ENCODE data around the gene SCTR. TPM values are rescaled to one million over a fixed set of nuclear protein-coding genes. Genes with fewer than 3 reads are reported as not detected.

Gene SCTR
- total RNA-seq, 2 experiments from 2014 or later, result not detected

- ChIA-PET POLR2A (no interaction called here), CTCF (no interaction called here)
- no peak overlapping the region for H3K27ac Mint-ChIP-seq
- no peak for DNase-seq
- H3K4me1 Mint-ChIP-seq, result no peaks in the 10 kb centered on the region
- H3K27me3 Mint-ChIP-seq, result peaks cover 30% of the 10 kb centered on the region
- H3K9me3 Mint-ChIP-seq, result no peaks in the 10 kb centered on the region
- H3K36me3 Mint-ChIP-seq (ENCODE audit: low read depth), result no peaks in the 10 kb centered on the region
- H3K4me3 Mint-ChIP-seq, result no peak overlapping the region
Observed at GRCh38 chr2:119519057-119519408, 5.2 kb downstream of the SCTR start.

GRCh38 chr2:119518401-119519056 is 5.8 kb downstream of the SCTR start:
- POLR2A ChIA-PET, result no interaction called here

GRCh38 chr2:119517433-119517832 is 6.8 kb downstream of the SCTR start:
- peak; percentile 52 for DNase-seq
- Mint-ChIP-seq H3K27ac (no peak overlapping the region), H3K36me3 (ENCODE audit: low read depth) (no peaks in the 10 kb centered on the region)

More at GRCh38 chr2:119518401-119519056, 5.8 kb downstream of the SCTR start:
- Mint-ChIP-seq H3K27me3 (peaks cover 26% of the 10 kb centered on the region), H3K36me3 (ENCODE audit: low read depth) (no peaks in the 10 kb centered on the region), H3K4me1 (no peaks in the 10 kb centered on the region), H3K9me3 (no peaks in the 10 kb centered on the region), H3K4me3 (no peak overlapping the region), H3K27ac (no peak overlapping the region)
- CTCF ChIA-PET, result no interaction called here
- DNase-seq, result no peak

GRCh38 chr2:119516121-119516520 is 8.2 kb downstream of the SCTR start:
- Mint-ChIP-seq H3K27ac (no peak overlapping the region), H3K9me3 (no peaks in the 10 kb centered on the region), H3K27me3 (peaks cover 16% of the 10 kb centered on the region), H3K4me3 (no peak overlapping the region), H3K36me3 (ENCODE audit: low read depth) (no peaks in the 10 kb centered on the region), H3K4me1 (no peaks in the 10 kb centered on the region)
- POLR2A ChIA-PET, result no interaction called here
- DNase-seq, result no peak
- CTCF ChIA-PET, result no interaction called here

More at GRCh38 chr2:119517433-119517832, 6.8 kb downstream of the SCTR start:
- Mint-ChIP-seq H3K27me3 (peaks cover 20% of the 10 kb centered on the region), H3K4me1 (no peaks in the 10 kb centered on the region), H3K4me3 (no peak overlapping the region), H3K9me3 (no peaks in the 10 kb centered on the region)
- CTCF ChIA-PET, result interaction anchor here (0.5 to 0.8 kb wide), 2 partner anchors 8 to 556 kb away, joined by 3 read pairs; no protein-coding TSS in a partner anchor
- POLR2A ChIA-PET, result no interaction called here

GRCh38 chr2:119513832-119514231 is 10.5 kb downstream of the SCTR start:
- no peaks in the 10 kb centered on the region for H3K4me1 Mint-ChIP-seq
- CTCF ChIA-PET, result no interaction called here

GRCh38 chr2:119512946-119513345 is 11.3 kb downstream of the SCTR start:
- no peaks in the 10 kb centered on the region for H3K4me1 Mint-ChIP-seq
- CTCF ChIA-PET, result no interaction called here
- no peak overlapping the region for H3K27ac Mint-ChIP-seq
- H3K36me3 Mint-ChIP-seq (ENCODE audit: low read depth), result no peaks in the 10 kb centered on the region
- POLR2A ChIA-PET, result no interaction called here
- peaks cover 17% of the 10 kb centered on the region for H3K27me3 Mint-ChIP-seq
- DNase-seq, result no peak
- H3K4me3 Mint-ChIP-seq, result no peak overlapping the region
- no peaks in the 10 kb centered on the region for H3K9me3 Mint-ChIP-seq

More at GRCh38 chr2:119513832-119514231, 10.5 kb downstream of the SCTR start:
- no peaks in the 10 kb centered on the region for H3K36me3 Mint-ChIP-seq (ENCODE audit: low read depth)
- H3K9me3 Mint-ChIP-seq, result no peaks in the 10 kb centered on the region
- H3K4me3 Mint-ChIP-seq, result no peak overlapping the region
- POLR2A ChIA-PET, result no interaction called here
- peaks cover 17% of the 10 kb centered on the region for H3K27me3 Mint-ChIP-seq
- no peak for DNase-seq
- H3K27ac Mint-ChIP-seq, result no peak overlapping the region

- H3K36me3 Mint-ChIP-seq (ENCODE audit: low read depth), result no peaks in the 10 kb centered on the region
- no peak overlapping the region for H3K27ac Mint-ChIP-seq
- H3K4me1 Mint-ChIP-seq, result no peaks in the 10 kb centered on the region
- ChIA-PET CTCF (interaction anchor here (0.6 kb wide), 1 partner anchor 106 kb away, joined by 4 read pairs; no protein-coding TSS in a partner anchor), POLR2A (no interaction called here)
- DNase-seq, result no peak
- H3K4me3 Mint-ChIP-seq, result no peak overlapping the region
- H3K27me3 Mint-ChIP-seq, result peaks cover 15% of the 10 kb centered on the region
- no peaks in the 10 kb centered on the region for H3K9me3 Mint-ChIP-seq
Observed at GRCh38 chr2:119511989-119512388, 12.3 kb downstream of the SCTR start.

GRCh38 chr2:119508756-119509155 is 15.5 kb downstream of the SCTR start:
- ChIA-PET CTCF (interaction anchor here (0.6 kb wide), 1 partner anchor 111 kb away, joined by 3 read pairs; no protein-coding TSS in a partner anchor), POLR2A (no interaction called here)
- DNase-seq, result no peak
- Mint-ChIP-seq H3K9me3 (no peaks in the 10 kb centered on the region), H3K4me3 (no peak overlapping the region), H3K27me3 (peaks cover 3% of the 10 kb centered on the region), H3K27ac (no peak overlapping the region), H3K4me1 (no peaks in the 10 kb centered on the region), H3K36me3 (ENCODE audit: low read depth) (no peaks in the 10 kb centered on the region)

- peaks cover 23% of the 10 kb centered on the region for H3K27me3 Mint-ChIP-seq
- CTCF ChIA-PET, result no interaction called here
Observed at GRCh38 chr2:119496682-119497081, 27.6 kb downstream of the SCTR start.

GRCh38 chr2:119495948-119496347 is 28.3 kb downstream of the SCTR start:
- Mint-ChIP-seq H3K36me3 (ENCODE audit: low read depth) (no peaks in the 10 kb centered on the region), H3K4me1 (no peaks in the 10 kb centered on the region), H3K9me3 (peaks cover 9% of the 10 kb centered on the region), H3K27me3 (peaks cover 23% of the 10 kb centered on the region), H3K27ac (no peak overlapping the region), H3K4me3 (no peak overlapping the region)
- DNase-seq, result no peak
- CTCF ChIA-PET, result no interaction called here
- POLR2A ChIA-PET, result no interaction called here

More at GRCh38 chr2:119496682-119497081, 27.6 kb downstream of the SCTR start:
- Mint-ChIP-seq H3K9me3 (peaks cover 9% of the 10 kb centered on the region), H3K36me3 (ENCODE audit: low read depth) (no peaks in the 10 kb centered on the region), H3K4me1 (no peaks in the 10 kb centered on the region), H3K4me3 (no peak overlapping the region), H3K27ac (no peak overlapping the region)
- POLR2A ChIA-PET, result no interaction called here
- DNase-seq, result no peak

- no peak overlapping the region for H3K27ac Mint-ChIP-seq
- H3K36me3 Mint-ChIP-seq (ENCODE audit: low read depth), result no peaks in the 10 kb centered on the region
- peaks cover 17% of the 10 kb centered on the region for H3K27me3 Mint-ChIP-seq
- H3K9me3 Mint-ChIP-seq, result peaks cover 4% of the 10 kb centered on the region
- H3K4me3 Mint-ChIP-seq, result no peak overlapping the region
- POLR2A ChIA-PET, result no interaction called here
- H3K4me1 Mint-ChIP-seq, result no peaks in the 10 kb centered on the region
- CTCF ChIA-PET, result no interaction called here
- no peak for DNase-seq
Observed at GRCh38 chr2:119494163-119494790, 30.0 kb downstream of the SCTR start.

GRCh38 chr2:119491776-119492525 is 32.3 kb downstream of the SCTR start:
- POLR2A ChIA-PET, result no interaction called here
- Mint-ChIP-seq H3K9me3 (no peaks in the 10 kb centered on the region), H3K4me3 (no peak overlapping the region), H3K27me3 (peaks cover 5% of the 10 kb centered on the region), H3K36me3 (ENCODE audit: low read depth) (no peaks in the 10 kb centered on the region), H3K27ac (no peak overlapping the region), H3K4me1 (no peaks in the 10 kb centered on the region)
- CTCF ChIA-PET, result no interaction called here
- no peak for DNase-seq

GRCh38 chr2:119490653-119491195 is 33.6 kb downstream of the SCTR start:
- H3K27me3 Mint-ChIP-seq, result peaks cover 3% of the 10 kb centered on the region
- H3K27ac Mint-ChIP-seq, result no peak overlapping the region
- DNase-seq, result no peak
- no peaks in the 10 kb centered on the region for H3K9me3 Mint-ChIP-seq
- no peaks in the 10 kb centered on the region for H3K4me1 Mint-ChIP-seq
- no peak overlapping the region for H3K4me3 Mint-ChIP-seq
- ChIA-PET CTCF (no interaction called here), POLR2A (no interaction called here)
- H3K36me3 Mint-ChIP-seq (ENCODE audit: low read depth), result no peaks in the 10 kb centered on the region
